IPS-NIHi11 (cell line): ENCODE measurements around the gene PANX3.

Source experiments
- DNase-seq: peaks from one replicate; pipeline ENCODE4 v3.0.0; 2012; ENCODE audit warnings: mixed read lengths, low spot score

Gene PANX3

GRCh38 chr11:124612567-124613246 is 1.5 kb downstream of the PANX3 start:
- DNase-seq, result peak; percentile 31

DNA sequence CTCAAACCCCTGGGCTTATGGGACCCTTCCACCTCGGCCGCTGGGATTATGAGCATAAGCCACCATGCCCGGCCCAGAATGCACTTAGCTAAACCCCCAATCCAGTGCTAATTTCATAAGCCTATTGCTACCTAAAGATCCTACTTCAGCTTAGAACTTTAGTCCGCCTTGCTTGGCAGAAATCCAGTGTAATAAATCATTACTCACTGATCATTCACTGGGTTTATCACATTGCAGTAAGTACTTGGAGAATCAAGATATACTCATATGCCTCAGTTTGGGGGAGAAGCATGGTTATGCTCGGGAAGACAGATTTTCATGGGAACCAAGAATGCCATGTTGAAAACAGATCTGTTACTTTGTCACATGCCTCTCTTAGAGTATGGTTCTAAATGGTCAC is 7.6 kb downstream of the PANX3 start:
- DNase-seq, result no peak

DNA sequence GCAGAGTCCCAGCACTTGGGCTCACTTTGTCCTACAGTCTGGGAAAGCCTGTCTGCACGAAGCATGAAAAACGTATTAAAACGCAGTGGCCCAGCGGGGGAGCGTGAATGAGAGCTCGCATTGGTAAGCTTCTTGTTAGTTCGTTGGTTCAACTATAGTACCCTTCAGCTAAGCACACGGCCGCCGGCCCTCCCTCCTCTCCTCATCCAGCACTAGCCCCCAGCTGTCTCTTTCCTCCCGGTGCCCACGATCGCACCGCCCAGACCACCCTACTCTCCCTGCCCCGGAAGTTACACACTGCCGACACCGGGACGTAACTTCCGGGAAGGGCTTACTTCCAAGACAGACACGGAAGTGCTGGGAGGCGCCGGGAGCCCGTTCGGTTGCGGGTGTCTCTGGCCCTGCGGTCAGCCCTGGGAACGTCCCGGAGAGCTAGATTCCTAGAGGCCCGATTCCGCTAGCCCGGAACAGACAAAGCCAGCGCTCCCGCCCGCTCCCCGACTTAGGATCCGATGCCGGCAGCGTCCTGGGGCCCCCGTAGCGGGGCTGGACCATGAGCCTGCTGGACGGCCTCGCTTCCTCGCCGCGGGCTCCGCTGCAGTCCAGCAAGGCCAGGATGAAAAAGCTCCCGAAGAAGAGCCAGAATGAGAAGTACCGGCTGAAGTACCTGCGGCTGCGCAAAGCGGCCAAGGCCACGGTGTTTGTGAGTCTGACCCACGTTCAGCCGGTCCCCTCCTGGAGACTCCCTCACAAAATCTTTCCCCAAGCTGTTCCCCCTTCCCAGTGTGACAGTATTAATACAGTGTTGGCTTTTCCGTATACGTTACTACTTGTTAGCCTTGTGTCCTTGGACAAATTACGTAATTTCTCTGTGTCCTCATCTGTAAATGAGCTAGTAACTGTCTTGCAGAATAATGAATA is 11.6 kb downstream of the PANX3 start, which contains the start of gene TBRG1:
TSS of gene TBRG1 (plus strand) at position 334 of the 921 bp plus-strand sequence. CDS start at position 554, 220 bp downstream.
- peak; percentile 93 for DNase-seq

DNA sequence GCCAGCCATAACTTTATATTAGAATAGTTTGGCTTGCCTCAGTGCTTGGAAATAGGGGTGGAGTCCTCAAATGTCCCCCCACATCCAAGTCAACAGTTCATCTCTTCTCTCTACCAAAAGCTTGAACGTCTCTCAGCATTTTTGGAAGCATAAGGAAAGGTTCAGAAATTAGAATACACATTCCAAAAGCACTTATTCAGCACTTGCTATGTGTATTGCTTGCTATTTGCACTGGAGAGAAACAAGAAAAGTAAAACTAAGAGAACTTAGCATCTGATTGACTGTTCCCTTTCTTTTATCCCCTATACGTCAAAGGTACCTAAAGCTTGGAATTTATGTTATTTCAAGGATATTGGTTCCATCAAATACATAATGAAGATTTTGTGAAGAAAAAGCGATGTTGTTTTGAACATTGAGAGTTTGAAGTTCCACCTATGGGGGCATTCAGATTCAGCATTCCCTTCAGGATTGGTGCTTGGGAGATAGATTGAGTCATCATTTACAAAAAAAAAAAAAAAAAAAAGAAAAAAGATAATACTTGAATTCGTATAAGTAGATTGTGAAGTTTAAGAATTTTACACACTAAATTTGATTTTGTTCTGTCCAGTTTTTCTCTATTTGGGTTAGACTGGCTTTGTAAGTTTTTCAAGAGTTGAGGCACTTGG is 12.8 kb downstream of the PANX3 start:
- no peak for DNase-seq

DNA sequence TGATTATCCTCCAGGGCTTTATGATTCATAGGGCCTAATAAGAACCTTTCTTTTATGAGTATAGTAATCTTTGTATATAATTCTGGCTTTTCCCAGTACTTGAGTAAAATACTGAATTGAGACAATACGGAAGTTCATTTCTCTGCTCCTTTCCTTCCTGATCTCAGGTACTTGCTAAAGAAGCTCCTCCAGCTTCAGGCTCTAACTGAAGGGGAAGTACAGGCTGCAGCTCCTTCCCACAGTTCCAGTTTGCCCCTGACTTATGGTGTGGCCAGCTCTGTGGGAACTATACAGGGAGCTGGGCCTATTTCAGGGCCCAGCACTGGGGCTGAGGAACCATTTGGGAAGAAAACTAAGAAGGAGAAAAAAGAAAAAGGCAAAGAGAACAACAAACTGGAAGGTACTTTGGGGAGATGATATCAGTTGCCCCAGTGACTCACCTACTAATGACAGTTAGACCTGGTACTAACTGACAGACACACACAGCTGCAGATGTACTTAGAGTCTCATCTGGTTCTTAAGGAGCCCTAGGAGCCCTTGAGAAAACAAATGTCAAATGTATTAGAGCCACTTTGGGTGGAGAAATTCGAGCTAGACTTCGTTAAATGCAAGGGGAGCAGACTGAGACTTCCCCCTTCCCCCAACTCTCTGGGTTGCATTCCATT is 14.4 kb downstream of the PANX3 start:
- DNase-seq, result no peak

- no peak for DNase-seq
These were observed 16.3 kb downstream of the PANX3 start for GRCh38 chr11:124627546-124627945.

GRCh38 chr11:124629961-124630360 is 18.7 kb downstream of the PANX3 start:
- DNase-seq, result no peak

GRCh38 chr11:124633355-124633754 is 22.1 kb downstream of the PANX3 start:
- DNase-seq, result no peak

DNA sequence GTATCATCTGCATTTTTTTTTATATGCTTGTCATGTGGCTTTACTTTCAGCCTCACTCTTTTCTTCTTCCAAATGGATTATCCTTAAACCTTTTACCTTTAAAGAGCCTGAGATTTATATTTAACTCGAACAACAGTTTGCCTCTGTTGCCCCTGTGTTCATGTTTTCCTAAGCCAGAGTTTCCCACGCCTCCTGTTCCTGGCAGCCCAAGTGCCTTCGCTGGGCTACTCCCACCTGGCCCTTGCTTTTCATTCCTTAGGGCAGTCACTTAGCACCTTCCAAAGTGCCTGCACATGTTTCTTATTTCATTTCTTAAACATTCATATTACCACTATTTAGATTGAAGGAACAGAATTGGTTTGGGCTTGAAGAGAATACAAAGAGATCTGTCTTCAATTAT is 24.7 kb downstream of the PANX3 start:
- DNase-seq, result no peak

GRCh38 chr11:124638500-124638899 is 27.3 kb downstream of the PANX3 start:
- no peak for DNase-seq

GRCh38 chr11:124639186-124639585 is 28.0 kb downstream of the PANX3 start:
- no peak for DNase-seq

DNA sequence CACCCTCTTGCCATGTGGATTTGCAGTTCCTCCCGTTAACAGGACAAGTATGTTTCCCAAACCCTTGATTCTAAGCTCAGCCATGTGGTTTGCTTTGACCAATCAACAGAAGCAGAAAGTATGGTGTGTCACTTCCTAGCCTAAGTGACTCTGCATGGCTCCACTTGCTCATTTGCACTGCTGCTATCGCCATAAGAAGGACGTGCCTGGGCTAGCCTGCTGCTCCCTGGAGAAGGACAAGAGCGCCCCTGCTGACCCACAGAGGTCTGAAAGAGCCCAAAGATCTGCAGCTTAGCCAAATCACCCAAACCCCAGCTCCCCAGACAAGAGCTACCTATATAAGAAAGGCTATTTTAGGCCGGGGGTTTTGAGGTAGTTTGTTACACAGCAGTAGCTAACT is 29.4 kb downstream of the PANX3 start:
- peak; percentile 24 for DNase-seq

DNA sequence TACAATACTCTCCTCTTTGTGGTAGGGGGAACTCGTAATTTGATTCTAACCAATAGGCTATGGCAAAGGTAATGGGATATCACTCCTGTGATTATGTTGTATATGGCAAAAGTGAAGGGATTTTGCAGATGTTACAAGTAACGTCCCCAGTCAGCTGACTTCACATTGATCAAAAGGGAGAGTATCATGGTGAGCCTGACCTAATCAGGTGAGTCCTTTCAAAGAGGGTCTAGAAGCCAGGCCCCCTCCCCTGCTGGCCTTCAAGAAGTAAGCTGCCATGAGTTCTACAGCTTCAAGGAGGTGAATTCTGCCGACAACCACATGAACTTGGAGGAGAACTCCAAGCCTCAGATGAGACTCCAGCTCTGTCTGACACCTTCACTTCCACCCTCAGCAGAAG is 31.4 kb downstream of the PANX3 start:
- no peak for DNase-seq

- no peak for DNase-seq
These were observed 31.9 kb downstream of the PANX3 start for GRCh38 chr11:124643042-124643604.

DNA sequence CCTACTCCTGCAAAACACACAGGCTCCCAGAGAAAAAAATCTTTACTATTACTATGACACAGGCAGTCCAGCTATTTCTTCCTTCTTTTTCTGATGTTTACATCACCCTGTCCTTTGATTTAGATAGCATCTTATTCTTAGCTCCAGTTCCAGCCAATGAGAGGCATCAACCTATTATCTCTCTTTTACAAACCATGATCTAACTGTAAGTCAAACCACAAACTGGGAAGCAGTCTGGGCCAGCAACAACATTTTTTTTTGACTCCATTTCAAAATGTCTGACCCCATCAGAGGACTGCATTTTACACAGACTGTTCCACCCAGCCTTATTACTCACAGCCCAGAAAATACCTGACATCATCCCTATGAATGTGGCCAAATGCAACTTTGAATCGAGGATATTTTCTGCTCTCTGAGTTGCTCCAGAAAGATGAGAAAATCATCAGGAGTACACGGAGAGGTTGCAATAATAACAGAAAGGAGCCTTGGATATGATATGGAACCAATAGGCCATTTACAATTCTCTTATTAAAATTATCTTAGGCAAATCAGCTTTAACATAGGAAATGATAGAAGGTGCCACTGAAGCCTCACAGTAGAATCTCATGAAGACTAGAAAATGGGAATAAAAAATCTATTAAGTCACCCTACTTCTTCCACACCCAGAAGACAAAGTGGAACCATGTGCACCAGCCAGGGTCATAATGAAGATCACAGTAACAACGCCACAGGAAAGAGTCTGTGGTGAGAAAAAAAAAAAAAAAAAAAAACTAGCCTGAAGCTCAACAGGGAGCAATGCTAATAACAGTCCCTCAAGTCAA is 32.6 kb downstream of the PANX3 start:
- DNase-seq, result no peak

DNA sequence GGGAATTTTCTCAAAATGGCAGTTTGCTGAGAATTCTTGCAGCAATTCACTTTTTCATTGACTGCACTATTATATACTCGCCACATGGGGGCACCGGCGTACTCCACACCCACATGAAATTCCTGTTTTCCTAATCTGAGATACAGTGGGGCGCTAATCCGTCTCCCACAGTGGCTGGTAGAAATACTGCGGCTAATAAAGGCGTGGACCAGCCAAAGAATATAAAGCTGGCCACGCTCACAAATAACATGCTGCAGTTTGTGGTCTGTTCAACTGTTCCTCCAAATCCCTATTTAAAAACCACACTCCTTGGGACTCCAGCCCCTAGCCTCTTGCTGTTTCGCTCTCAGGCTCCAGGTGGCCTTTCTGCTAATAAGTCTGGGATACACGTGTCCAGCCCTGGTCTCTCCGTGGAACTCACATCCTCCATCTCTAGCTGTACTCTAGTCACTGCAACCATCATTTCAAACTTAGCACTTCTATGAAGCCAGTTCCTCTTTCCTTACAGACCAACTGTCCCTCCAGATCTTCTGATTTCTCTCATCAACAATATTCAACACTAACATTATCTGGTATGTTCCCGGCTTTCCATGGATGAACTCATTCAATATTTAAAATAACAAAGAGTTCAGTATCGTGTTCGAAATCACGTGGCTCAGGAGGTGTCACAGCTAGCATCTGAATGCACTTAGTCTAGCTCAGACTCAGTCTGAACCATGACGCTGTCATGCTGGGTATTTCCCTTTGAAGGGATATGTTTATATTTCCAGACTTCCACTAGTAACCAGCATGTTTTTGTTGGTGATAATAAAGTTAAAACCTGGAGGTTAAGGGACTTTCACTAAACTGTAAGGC is 33.4 kb downstream of the PANX3 start:
- peak; percentile 74 for DNase-seq

GRCh38 chr11:124646148-124646547 is 34.9 kb downstream of the PANX3 start:
- DNase-seq, result no peak

DNA sequence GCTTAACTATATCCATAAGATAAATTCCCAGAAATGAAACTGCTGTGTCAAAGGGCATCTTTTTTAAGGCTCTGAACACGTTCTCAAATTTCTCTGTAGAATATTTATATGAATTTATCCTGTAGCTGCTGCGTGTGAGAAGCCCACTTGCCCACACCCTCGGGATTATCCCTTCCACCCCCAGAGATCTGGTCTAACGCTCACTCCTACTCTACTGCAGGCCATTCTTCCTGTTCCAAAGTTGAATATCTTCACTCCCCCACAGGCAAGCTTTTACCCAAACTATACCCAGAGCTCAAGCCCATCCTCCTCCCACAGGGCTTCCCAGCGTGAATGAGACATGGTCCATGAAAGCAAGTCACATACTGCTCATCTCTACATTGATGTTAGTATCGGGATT is 37.4 kb downstream of the PANX3 start:
- no peak for DNase-seq

GRCh38 chr11:124656774-124657630 is 45.8 kb downstream of the PANX3 start:
- peak; percentile 23 for DNase-seq
